GM23338 (cell line): ENCODE results near the gene SNAI1. TPM values are rescaled to one million over a fixed set of nuclear protein-coding genes. Genes with fewer than 3 reads are reported as not detected.
A peak's percentile ranks its signal among the peaks of the same experiment; 100 is the strongest.

ENCODE experiments used
- ATAC-seq: fragments of 200-7000 bp; cut with Tn5 transposase; 3 replicates; pipeline ENCODE4 v1.9.1; 2020
- DNase-seq: peaks from one replicate; pipeline ENCODE4 v3.0.0-alpha.2; 2015; ENCODE audit warnings: low spot score
- H2AFZ ChIP-seq: fragments of 200-600 bp; sonication (generic); 2 replicates; pipeline ENCODE4 v1.8.0; 2016; ENCODE audit warnings: antibody characterized with exemption, mild to moderate bottlenecking, moderate library complexity
- H3F3A ChIP-seq: fragments of 200-600 bp; sonication (generic); replicated peaks from 2 replicates; pipeline ENCODE4 v1.8.0; 2017; ENCODE audit warnings: antibody characterized with exemption, mixed run types, low read depth
- H3K27ac ChIP-seq: fragments of 200-600 bp; sonication (generic); 2 replicates; pipeline ENCODE4 v1.6.1; 2016; ENCODE audit warnings: low read depth
- H3K27me3 ChIP-seq: fragments of 200-600 bp; sonication (generic); 2 replicates; pipeline ENCODE4 v1.8.0; 2016; ENCODE audit warnings: mild to moderate bottlenecking, mixed run types, moderate library complexity; ENCODE audit not compliant: insufficient read depth
- H3K36me3 ChIP-seq: fragments of 200-600 bp; sonication (generic); 2 replicates; pipeline ENCODE4 v1.8.0; 2016; ENCODE audit warnings: mild to moderate bottlenecking; ENCODE audit not compliant: insufficient read depth
- H3K4me1 ChIP-seq: fragments of 200-600 bp; sonication (generic); 2 replicates; pipeline ENCODE4 v1.8.0; 2016; ENCODE audit warnings: mild to moderate bottlenecking, moderate library complexity; ENCODE audit not compliant: insufficient read depth
- H3K4me2 ChIP-seq: fragments of 200-600 bp; sonication (generic); 2 replicates; pipeline ENCODE4 v1.7.1; 2017; ENCODE audit warnings: mixed run types
- H3K4me3 ChIP-seq: fragments of 200-600 bp; sonication (generic); 2 replicates; pipeline ENCODE4 v1.6.1; 2016; ENCODE audit warnings: mixed run types
- H3K79me2 ChIP-seq: fragments of 200-600 bp; sonication (generic); replicated peaks from 2 replicates; pipeline ENCODE4 v1.8.0; 2017; ENCODE audit warnings: mild to moderate bottlenecking; ENCODE audit not compliant: insufficient read depth
- H3K9me2 ChIP-seq: fragments of 200-600 bp; sonication (generic); 2 replicates; pipeline ENCODE4 v1.8.0; 2017; ENCODE audit not compliant: insufficient read depth
- H4K20me1 ChIP-seq: fragments of 200-600 bp; sonication (generic); replicated peaks from 2 replicates; pipeline ENCODE4 v1.8.0; 2017; ENCODE audit warnings: mild to moderate bottlenecking; ENCODE audit not compliant: insufficient read depth
- H3K27ac Mint-ChIP-seq: 2 replicates; pipeline ENCODE4 v1.8.0; 2020; ENCODE audit warnings: inconsistent platforms, mild to moderate bottlenecking, moderate library complexity, mixed read lengths
- H3K27me3 Mint-ChIP-seq: 3 replicates; pipeline ENCODE4 v1.8.0; 2022; ENCODE audit warnings: low read depth, mild to moderate bottlenecking, moderate library complexity, mixed read lengths, inconsistent platforms; ENCODE audit not compliant: insufficient read depth, poor library complexity
- H3K36me3 Mint-ChIP-seq: 3 replicates; pipeline ENCODE4 v1.8.0; 2021; ENCODE audit warnings: low read depth, mild to moderate bottlenecking, inconsistent platforms, moderate library complexity, mixed read lengths
- H3K4me1 Mint-ChIP-seq: 3 replicates; pipeline ENCODE4 v1.8.0; 2020; ENCODE audit warnings: mild to moderate bottlenecking, inconsistent platforms, mixed read lengths
- H3K4me3 Mint-ChIP-seq: 3 replicates; pipeline ENCODE4 v1.8.0; 2021; ENCODE audit warnings: moderate library complexity, mild to moderate bottlenecking, inconsistent platforms, mixed read lengths
- H3K9me3 Mint-ChIP-seq: 3 replicates; pipeline ENCODE4 v1.8.0; 2020; ENCODE audit warnings: moderate library complexity, mild to moderate bottlenecking, inconsistent platforms, mixed read lengths
- CREB1 ChIP-seq: fragments of 250-450 bp; sonication (Bioruptor Pico); IDR thresholded peaks from 2 replicates; pipeline ENCODE4 v1.5.0; 2020; ENCODE audit warnings: low read depth, mild to moderate bottlenecking, moderate library complexity
- ETS1 ChIP-seq: IDR thresholded peaks from 2 replicates; pipeline ENCODE4 v1.6.1; 2016; ENCODE audit warnings: antibody characterized with exemption
- POLR2AphosphoS5 ChIP-seq: IDR thresholded peaks from 2 replicates; pipeline ENCODE4 v1.6.1; 2016; ENCODE audit warnings: antibody characterized with exemption, low read depth
- long read RNA-seq: library from polyadenylated mRNA; unstranded; transcript quantifications from one replicate; pipeline ENCODE4 v2.0.0, GENCODE V29; 2020; ENCODE audit not compliant: unreplicated experiment
- polyA plus RNA-seq: library from polyadenylated mRNA; unstranded; fragments of >200 nt; fragmentation: Nextera tagmentation; extraction: Ambion mirVana; gene quantifications from 2 replicates; pipeline ENCODE4 v1.2.1, GENCODE V29; 2016
- total RNA-seq: library from RNA; depleted of rRNA; stranded (reverse); fragments of >200 nt; shearing (Covaris generic); gene quantifications from 2 replicates; pipeline ENCODE4 v1.2.3, GENCODE V29; 2014; rRNA removed
- TF ChIP-seq, protein P1 (sequence below): IDR thresholded peaks from one replicate; pipeline ENCODE4 v1.6.1; 2018; ENCODE audit warnings: antibody characterized with exemption; ENCODE audit not compliant: unreplicated experiment
- TF ChIP-seq, protein P2 (sequence below), 2 experiments: fragments of 200-600 bp in 1 of 2; sonication (generic) in 1 of 2; conservative IDR thresholded peaks; 2 replicates each; pipeline versions ENCODE4 v1.5.1 to v1.6.1; 2016 to 2017; ENCODE audit warnings: antibody characterized with exemption in 2 of 2, low read depth in 2 of 2, mild to moderate bottlenecking in 2 of 2, moderate library complexity in 1 of 2

Gene SNAI1
- total RNA-seq, result 2.9 and 4.2 TPM in 2 replicates
- polyA plus RNA-seq, result 7.9 and 8.4 TPM in 2 replicates
- long read RNA-seq, result 0 reads

DNA sequence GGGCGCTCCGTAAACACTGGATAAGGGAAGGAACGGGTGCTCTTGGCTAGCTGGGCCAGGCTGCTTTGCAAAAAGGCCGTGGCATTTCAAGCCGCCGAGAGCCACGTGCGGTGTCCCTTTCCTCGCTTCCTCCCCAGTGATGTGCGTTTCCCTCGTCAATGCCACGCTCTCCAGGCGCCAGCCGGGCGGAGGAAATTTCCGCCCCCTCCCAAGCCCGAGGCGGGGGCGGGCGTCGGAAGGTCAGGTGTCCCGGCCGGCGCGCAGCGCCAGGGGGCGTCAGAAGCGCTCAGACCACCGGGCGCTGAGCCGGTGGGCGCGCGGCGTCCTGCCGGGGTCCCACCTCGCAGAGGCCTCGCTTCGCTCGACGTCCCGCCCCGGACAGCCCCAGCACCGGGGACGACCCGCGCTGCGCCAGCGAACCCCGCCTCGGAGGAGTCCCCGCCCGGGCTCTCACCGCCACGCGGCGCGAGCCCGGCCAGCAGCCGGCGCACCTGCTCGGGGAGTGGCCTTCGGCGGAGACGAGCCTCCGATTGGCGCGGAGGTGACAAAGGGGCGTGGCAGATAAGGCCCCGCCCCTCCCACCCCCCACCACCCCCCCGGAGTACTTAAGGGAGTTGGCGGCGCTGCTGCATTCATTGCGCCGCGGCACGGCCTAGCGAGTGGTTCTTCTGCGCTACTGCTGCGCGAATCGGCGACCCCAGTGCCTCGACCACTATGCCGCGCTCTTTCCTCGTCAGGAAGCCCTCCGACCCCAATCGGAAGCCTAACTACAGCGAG is at the start of gene SNAI1:
Gene SNAI1, plus strand, starts transcription at position 635 of the 777 bp plus-strand sequence. Its CDS starts 80 bp downstream, at position 715.
- no peaks in the 10 kb centered on the region for H3K9me2 ChIP-seq
- peaks cover 42% of the 10 kb centered on the region for H3K27me3 Mint-ChIP-seq

GRCh38 chr20:49935746-49936152 is 47.0 kb upstream of the SNAI1 start:
- Histone ChIP-seq H3K4me3 (no peak overlapping the region), H3K36me3 (0 out of 2 replicates have a peak, but pooled peaks cover 9% of the 10 kb centered on the region), H2AFZ (peak overlapping the region; percentile 87), H4K20me1 (peaks cover 21% of the 10 kb centered on the region), H3K4me2 (no peak overlapping the region), H3K27ac (no peak overlapping the region), H3K4me1 (peaks cover 14% of the 10 kb centered on the region), H3K9me2 (no peaks in the 10 kb centered on the region), H3F3A (no peaks in the 10 kb centered on the region), H3K27me3 (no peaks in the 10 kb centered on the region), H3K79me2 (peaks cover 45% of the 10 kb centered on the region)
- peaks cover 17% of the 10 kb centered on the region for H3K36me3 Mint-ChIP-seq
- ATAC-seq (no peak), DNase-seq (no peak)
- TF ChIP-seq ETS1, result no peak
- no peaks in the 10 kb centered on the region for H3K9me3 Mint-ChIP-seq
- peak overlapping the region; percentile 95; the same call in 2 of the 3 replicates for H3K4me3 Mint-ChIP-seq
- H3K4me1 Mint-ChIP-seq, result peaks cover 22% of the 10 kb centered on the region
- peaks cover 2% of the 10 kb centered on the region for H3K27me3 Mint-ChIP-seq
- H3K27ac Mint-ChIP-seq, result no peak overlapping the region

More for the DNA sequence above, at the start of gene SNAI1:
- Mint-ChIP-seq H3K9me3 (peaks cover 3% of the 10 kb centered on the region; the same call in 1 of the 3 replicates), H3K4me1 (peaks cover 70% of the 10 kb centered on the region), H3K4me3 (peak within 1 kb of the TSS; percentile 86), H3K27ac (no peak within 1 kb of the TSS), H3K36me3 (peaks cover 21% of the 10 kb centered on the region)
- no peak within 1 kb of the TSS for H3K27ac ChIP-seq
- peaks cover 9% of the 10 kb centered on the region for H3K79me2 ChIP-seq
- H2AFZ ChIP-seq, result peak within 1 kb of the TSS; percentile 97
- peak; percentile 32; the same call in 1 of the 2 replicates for TF ChIP-seq CREB1
- TF ChIP-seq, protein P1, sequence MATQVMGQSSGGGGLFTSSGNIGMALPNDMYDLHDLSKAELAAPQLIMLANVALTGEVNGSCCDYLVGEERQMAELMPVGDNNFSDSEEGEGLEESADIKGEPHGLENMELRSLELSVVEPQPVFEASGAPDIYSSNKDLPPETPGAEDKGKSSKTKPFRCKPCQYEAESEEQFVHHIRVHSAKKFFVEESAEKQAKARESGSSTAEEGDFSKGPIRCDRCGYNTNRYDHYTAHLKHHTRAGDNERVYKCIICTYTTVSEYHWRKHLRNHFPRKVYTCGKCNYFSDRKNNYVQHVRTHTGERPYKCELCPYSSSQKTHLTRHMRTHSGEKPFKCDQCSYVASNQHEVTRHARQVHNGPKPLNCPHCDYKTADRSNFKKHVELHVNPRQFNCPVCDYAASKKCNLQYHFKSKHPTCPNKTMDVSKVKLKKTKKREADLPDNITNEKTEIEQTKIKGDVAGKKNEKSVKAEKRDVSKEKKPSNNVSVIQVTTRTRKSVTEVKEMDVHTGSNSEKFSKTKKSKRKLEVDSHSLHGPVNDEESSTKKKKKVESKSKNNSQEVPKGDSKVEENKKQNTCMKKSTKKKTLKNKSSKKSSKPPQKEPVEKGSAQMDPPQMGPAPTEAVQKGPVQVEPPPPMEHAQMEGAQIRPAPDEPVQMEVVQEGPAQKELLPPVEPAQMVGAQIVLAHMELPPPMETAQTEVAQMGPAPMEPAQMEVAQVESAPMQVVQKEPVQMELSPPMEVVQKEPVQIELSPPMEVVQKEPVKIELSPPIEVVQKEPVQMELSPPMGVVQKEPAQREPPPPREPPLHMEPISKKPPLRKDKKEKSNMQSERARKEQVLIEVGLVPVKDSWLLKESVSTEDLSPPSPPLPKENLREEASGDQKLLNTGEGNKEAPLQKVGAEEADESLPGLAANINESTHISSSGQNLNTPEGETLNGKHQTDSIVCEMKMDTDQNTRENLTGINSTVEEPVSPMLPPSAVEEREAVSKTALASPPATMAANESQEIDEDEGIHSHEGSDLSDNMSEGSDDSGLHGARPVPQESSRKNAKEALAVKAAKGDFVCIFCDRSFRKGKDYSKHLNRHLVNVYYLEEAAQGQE, result no peak
- TF ChIP-seq, protein P2, sequence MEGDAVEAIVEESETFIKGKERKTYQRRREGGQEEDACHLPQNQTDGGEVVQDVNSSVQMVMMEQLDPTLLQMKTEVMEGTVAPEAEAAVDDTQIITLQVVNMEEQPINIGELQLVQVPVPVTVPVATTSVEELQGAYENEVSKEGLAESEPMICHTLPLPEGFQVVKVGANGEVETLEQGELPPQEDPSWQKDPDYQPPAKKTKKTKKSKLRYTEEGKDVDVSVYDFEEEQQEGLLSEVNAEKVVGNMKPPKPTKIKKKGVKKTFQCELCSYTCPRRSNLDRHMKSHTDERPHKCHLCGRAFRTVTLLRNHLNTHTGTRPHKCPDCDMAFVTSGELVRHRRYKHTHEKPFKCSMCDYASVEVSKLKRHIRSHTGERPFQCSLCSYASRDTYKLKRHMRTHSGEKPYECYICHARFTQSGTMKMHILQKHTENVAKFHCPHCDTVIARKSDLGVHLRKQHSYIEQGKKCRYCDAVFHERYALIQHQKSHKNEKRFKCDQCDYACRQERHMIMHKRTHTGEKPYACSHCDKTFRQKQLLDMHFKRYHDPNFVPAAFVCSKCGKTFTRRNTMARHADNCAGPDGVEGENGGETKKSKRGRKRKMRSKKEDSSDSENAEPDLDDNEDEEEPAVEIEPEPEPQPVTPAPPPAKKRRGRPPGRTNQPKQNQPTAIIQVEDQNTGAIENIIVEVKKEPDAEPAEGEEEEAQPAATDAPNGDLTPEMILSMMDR (conservative IDR thresholded peaks at IDR 0.05; ENCODE audit: low read depth in 2 of 2), result peak; percentile 42 to 51; a peak in 3 of 4 replicates
- peak; percentile 98 for TF ChIP-seq POLR2AphosphoS5
- peak within 1 kb of the TSS; percentile 90 for H3K4me3 ChIP-seq
- H3K27me3 ChIP-seq, result peaks cover 41% of the 10 kb centered on the region
- peak within 1 kb of the TSS; percentile 99 for H3K4me2 ChIP-seq
- H4K20me1 ChIP-seq, result peaks cover 7% of the 10 kb centered on the region; the same call in 1 of the 2 replicates
- ATAC-seq (peak; percentile 65), DNase-seq (peak; percentile 91)
- 0 out of 2 replicates have a peak, but pooled peaks cover 14% of the 10 kb centered on the region for H3F3A ChIP-seq
- peaks cover 61% of the 10 kb centered on the region for H3K4me1 ChIP-seq
- no peaks in the 10 kb centered on the region for H3K36me3 ChIP-seq
